NCI-H2171 treated with DMSO at 0.1 percent for 48 hours (cell line): ENCODE results near the gene ACER3.
"Not testable (repeated sequence)": the region's sequence is repeated elsewhere in the genome, so short reads cannot be mapped to it uniquely, and the experiment has no call there.

ENCODE experiments used
- DNase-seq: peaks from one replicate; lab custom pipeline; 2025; lab: John Stamatoyannopoulos, UW

ACER3 gene

DNA sequence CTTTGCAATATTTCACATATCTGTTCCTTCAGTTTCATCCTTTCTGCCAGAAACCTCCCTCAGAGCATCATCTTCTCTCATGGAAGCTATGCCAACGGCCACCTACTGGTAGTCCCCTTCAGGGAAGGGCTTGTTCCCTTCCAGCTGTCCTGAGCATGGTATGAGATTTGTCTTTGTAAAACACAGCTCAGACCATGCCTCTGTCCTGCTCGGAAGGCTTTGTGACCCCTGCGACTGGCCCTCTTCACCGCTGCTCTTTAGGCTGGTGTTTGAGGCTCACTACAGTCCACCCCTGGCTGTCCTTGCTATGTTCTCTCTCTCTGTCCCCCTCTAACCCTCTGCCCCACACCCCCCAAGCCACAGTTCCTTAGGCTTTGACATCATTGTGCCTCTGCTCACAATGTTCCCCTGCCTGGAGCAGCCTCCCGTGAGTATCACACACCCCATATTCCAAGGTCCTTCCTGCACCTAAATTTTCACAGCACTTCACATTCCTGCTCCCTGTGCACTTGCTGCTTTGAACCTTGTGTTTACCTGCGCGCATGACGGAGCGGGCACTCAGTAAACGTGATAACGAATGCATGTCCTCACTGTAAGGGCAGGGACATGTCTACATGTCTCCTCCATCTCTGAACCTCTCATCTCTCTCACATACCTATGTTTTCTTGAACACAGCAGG lies 24.0 kb upstream of the ACER3 start:
- DNase-seq, result no peak

DNA sequence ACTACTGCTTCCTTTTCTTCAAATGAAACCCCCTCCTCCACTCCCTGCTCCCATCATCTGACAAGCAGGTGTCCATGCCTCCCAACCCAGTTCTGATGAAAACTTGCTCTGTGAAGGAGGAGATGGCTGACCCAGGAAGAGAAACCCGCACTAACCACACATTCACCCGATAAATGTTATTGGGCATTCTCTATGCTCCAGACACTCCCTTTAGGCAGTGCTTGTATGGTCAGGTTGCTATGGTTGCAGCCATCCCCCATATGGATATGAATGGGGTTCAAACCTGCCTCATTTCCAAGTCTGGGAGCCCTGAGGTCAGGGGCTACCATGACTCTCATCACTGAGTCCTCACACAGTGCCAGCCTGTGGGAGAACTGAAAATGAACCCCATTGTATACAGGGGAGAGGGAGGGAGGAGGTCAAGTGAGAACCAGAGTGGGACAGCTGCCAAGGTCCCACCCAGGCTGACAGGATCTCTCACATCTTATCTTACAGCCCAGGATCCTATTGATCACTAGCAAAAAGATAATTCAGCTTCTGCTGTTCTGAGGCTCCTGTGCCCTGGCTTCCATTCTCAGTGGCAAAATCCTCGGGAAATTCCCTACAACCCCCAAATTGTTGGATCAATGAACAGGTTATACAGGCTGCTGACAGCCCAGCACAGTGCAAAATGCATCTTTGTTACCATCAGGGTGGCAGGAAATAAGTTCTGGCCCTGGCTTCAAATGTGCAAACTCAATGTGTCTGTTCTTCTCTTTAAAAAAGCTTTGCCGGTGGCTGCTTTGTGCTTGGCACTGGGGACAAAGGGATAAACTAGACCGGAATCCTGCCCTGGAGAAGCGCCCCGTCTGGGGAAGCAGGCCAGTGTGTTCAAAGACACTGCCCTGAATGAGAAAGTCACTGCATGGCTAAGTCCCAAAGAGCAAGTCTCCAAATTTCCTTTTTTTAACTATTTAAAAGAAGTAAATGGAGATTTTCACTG lies 22.7 kb upstream of the ACER3 start:
- no peak for DNase-seq

DNA sequence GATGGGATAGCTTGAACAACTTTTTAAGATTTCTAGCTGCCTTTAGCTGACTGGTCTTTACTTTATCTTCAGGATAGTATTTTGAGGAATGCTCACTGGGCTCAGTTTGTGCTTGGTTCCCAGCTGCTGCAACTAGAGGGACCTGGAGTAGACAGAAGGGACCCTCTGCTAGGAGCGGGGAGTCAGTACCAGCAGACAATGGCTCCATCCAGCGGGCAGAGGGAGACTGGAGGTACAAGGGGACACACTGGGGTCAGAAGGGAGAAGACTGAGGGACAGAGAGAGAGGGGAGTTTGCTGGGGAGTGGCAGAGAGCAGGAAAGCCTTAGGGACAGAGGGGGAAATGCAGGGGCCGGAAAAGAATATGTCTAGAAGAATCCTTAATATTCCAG lies 22.0 kb upstream of the ACER3 start:
- no peak for DNase-seq

DNA sequence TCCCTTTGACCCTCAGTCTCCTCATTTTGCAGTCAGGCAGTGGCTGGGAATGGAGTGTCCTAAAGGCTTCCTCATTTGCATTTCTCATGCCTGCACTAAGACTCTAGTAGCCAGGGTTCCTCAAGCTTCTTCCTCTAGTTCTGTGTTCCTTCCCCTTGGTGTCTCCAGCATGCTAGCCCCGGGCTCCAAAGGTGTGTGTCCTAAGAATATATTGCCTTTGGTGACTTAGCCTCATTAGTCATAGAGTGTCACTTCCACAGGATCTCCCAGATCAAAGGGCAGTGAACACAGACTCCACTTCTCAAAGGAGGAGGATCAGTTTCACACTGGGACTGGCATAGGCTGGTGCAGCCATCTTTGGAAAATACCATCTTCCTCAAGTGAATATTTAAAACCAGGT lies 21.4 kb upstream of the ACER3 start:
- no peak for DNase-seq

DNA sequence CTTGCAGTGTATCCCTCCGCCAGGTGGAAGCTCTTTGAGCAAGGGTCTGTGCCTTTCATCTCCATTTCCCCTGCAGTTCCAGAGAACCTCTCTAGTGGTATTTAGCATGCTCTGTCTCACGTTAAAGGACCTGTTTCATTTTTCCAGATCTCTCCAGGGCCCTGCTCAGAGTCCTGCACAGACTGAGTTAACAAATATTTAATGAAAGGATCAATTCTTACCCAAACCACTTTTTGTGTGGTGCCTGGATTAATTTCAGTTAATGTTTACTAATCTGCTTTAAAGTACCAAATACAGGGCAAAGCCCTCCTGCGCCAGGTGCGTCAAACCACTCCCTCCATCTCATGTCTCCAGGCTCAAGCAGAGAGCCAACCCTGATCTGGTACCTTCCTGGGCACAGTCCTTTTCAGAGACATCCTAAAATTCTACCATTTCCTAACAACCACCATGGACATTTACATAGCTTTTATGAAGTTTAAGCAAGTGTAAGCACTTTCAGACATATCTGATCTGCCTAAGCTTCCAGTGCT lies 18.7 kb upstream of the ACER3 start:
- DNase-seq, result no peak

DNA sequence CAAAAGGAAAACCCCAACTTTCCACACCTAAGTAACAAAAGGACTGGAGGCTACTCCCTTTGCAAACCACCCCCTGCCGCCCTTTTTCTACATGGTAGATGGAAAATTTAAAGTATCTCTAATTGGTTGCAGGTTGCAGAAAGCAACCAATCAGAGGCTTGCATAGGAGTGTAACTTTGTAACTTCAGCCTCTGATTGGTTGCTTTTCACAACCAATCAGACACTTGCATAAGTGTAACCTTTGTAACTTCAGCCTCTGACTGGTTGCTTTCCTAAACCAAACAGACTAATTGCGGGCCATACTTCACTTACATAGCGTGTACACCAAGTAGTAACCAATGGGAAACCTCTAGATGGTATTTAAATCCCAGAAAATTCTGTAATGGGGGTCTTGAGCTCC lies 16.8 kb upstream of the ACER3 start:
- DNase-seq, result no peak

DNA sequence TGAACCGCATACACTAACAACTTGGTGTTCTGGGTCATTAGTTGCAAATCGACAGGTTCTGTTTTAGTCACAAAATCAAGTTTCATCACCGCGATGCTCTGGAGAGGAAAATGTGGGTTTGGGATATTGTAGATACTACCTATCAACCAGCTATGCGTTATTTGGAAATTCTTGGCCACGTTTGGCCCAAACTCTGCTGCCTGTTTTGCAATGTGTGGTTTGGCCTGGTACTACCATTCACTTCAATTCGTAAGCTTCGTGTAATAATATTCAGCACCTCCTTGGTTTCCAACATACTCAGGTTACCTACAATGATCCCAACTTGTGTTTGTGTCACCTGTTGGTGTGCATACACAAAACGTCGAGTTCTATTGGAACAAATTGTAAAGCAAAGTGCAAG lies 16.2 kb upstream of the ACER3 start:
- no peak for DNase-seq

DNA sequence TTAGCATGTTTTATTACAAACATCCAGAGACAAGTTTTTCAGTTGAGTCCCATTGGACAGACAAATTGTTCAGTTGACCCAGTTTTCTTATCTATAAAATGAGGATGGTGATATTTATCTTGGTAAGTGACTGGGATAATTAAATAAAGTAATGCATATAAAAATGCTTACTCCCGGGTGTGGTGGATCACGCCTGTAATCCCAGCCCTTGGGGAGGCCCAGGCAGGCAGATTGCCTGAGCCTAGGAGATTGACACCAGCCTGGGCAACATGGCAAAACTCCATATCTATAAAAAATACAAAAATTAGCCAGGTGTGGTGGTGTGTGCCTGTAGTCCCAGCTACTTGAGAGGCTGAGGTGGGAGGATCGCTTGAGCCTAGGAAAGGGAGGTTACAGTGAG lies 15.6 kb upstream of the ACER3 start:
- no peak for DNase-seq

DNA sequence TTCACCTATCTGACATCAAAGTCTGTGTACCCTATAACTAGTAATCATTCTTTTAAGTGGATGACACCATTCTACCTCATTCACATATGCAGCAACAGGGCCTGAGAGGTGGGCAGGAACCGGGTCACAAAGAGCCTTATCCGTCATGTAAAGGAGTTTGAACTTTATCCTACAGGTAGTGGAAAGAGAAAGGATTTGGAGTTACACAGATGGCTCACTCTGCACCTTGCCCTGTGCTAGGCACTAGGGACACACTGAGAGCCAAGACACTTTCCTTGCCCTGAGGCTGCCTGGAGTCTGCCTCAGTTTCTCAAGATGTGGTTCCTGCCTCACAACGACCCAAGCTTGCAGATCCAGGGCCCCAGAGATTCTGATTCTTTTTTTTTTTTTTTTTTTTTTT lies 14.3 kb upstream of the ACER3 start:
- no peak for DNase-seq

DNA sequence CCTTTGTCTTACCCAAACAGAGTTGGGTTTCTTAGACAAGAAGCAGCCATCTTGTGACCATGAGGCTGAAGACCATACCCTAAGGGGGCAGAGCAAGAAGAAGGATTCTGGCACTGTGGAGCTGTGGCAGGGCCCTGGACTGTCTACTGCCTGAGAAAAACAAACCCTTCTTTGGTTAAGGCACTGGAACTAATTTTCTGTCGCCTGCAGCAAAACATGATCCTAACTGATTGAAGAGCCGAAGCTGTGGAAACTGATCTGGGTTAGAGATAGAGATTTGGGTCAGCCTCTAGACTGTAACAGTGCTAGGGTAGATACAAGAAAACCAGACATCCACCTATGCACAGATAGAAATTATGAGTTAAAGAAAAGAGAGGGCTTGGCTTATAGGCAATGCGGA lies 11.3 kb upstream of the ACER3 start:
- no peak for DNase-seq

DNA sequence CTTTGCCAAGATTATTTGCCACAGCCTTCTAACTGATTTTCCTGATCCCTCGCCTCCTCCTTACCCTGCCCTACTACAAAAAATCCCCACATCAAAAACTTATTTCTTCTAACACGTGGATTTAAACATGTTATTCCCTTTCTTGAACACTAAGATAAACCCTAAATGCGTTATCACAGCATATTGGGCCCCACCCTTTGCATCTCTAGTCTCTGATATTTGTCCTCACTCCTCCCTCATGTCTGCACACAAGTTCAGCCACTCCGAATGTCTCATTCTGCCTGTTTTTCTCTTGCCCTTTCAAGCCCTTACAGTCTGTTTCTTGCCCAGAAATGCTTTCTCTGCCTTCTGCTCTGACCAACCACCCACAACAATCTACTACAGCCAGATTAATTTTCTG lies 10.6 kb upstream of the ACER3 start:
- DNase-seq, result no peak

DNA sequence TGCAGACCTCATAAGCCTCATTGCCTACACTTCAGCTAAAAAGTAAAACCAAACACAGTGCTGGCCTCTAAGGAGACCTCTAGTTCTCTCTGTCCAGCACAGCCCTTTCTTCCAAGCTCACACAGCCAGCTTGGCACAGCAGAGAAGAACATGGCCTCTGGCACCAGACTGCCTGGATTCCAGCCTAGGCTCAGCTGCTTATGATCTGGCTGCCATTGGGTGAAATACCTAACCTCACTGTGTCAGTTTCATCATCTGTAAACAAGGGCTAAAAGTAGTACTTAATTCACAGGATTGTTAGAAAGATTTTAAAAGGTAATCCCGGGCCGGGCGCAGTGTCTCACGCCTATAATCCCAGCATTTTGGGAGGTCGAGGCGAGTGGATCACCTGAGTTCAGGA lies 9.9 kb upstream of the ACER3 start:
- no peak for DNase-seq

DNA sequence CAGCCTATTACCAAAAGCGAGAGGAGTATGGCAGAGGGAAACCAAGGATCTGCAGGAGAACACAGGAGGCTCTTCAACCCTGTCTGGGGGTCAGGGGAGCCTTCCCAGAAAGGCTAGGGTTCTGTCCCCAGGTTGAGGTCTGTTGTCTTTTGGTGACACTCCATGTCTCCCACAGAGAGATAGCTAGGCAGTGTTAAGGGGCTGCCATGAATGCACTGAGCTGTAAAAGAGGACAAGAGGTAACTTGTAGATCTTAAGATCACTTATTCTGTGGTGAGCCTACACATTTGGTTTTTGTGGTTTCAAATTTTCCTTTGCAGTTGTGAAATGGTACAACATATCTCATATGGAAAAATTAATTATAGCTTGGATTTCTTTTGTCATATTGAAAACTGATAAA lies 6.0 kb upstream of the ACER3 start:
- no peak for DNase-seq

DNA sequence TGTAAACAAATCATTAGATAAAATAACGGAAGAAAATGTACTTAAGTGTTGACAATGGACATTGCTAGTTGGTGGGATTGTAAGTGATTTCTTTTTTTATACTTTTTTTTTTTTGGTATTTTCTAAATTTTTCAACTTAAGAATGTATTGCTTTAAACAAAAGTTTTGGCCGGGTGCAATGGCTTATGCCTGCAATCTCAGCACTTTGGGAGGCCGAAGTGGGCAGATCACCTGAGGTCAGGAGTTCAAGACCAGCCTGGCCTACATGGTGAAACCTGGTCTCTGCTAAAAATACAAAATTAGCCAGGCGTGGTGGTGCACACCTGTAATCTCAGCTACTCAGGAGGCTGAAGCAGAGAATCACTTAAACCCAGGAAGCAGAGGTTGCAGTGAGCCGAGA lies 5.0 kb upstream of the ACER3 start:
- not testable (repeated sequence) for DNase-seq

DNA sequence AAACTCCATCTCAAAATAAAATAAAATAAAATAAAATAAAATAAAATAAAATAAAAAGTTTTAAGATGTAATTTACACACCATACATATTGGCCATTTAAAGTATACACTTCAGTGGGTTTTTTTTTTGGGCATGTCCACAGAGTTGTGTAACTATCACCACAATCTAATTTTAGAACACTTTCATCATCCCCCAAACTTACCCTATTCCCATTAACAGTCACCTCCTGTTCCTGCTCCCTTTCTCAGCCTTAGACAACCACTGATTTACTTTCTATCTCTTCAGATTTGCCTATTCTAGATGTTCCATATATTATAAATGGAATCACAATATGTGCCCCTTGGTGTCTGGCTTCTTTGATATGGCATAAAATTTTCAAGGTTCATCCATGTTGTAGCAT lies 4.6 kb upstream of the ACER3 start:
- no peak for DNase-seq

DNA sequence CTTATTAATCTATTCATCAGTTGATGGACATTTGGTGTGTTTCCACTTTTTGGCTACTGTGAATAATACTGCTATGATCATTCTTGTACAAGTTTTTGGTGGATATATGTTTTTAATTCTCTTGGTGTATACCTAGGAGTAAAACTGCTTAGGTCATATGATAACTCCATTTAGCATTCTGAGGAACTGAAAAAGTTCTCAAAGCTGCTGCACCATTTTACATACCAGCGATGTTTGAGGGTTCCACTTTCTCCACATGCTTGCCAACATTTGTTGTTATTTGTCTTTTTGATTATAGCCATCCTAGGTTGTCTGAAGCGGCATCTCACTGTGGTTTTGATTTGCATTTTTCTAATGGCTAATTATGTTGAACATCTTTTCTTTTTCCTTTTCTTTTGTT lies 4.1 kb upstream of the ACER3 start:
- no peak for DNase-seq

DNA sequence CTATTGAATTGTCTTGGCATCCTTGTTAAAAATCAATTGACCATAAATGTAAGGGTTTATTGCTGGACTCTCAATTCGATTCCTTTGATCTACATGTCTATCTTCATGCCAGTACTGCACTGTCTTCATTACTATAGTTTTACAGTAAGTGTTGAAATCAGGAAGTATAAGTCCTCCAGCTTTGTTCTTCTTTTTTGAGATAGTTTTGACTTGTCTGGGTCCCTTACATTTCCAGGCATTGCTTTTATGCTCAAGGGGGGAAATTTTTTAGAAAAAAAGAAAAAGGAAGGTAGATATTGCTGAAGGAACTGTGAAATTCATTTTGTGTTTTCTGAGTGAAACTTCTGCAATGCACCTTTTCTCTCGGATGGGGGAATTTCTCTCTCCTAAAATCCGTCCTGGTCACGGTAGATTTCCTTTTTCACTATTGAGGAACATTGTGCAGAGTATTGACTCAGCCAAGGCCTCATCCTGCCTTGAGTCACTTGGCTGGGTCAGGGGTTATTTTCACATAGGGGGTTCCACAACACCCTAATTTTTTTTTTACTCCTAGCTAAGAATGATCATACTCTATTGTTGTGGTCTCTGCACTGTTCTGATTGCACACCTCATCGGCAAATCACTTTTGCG lies 2.8 kb upstream of the ACER3 start:
- DNase-seq, result no peak

DNA sequence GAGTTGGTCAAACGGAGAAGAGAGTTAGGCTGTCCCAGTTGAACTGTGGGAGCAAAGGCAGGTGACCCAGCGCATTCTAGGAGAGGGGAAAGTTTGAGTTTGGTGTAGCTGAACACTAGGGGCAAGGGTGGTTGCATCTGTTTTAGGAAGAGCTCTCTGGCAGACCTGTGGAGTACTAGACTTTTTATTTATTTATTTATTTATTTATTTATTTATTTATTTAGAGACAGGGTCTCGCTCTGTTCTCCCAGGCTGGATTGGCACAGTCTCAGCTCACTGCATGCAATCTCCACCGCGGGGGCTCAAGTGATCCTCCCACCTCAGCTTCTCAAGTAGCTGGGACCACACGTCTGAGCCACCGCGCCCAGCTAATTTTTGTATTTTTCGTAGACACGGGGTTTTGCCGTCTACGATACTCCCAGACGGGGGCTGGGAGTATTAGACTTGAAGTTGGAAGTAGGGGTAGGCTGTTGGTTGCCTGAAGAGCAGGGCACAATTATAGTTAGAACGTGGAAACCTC lies 950 bp upstream of the ACER3 start:
- no peak for DNase-seq

DNA sequence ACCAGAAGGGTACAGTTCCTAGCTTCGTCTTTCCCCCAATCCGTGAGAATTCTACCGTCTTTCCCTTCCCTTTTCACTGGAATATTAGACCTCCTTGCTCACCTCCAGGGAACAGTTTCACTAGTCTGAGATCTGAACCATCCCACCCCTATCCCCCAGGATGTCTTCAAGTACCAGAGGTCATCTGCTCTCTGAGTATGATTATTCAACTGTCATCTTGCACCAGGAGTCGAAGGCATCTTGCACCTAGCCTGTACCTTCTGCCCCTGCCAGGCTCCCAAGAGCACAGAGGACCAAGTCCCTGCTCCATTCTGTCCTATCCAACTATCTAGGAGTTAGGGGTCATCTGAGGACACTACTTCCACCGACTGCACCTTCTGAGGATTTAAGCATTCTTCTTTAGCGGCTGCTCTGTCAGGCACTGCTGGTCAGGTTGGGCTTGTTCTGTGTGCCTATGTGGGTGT lies 804 bp downstream of the ACER3 start:
- no peak for DNase-seq

DNA sequence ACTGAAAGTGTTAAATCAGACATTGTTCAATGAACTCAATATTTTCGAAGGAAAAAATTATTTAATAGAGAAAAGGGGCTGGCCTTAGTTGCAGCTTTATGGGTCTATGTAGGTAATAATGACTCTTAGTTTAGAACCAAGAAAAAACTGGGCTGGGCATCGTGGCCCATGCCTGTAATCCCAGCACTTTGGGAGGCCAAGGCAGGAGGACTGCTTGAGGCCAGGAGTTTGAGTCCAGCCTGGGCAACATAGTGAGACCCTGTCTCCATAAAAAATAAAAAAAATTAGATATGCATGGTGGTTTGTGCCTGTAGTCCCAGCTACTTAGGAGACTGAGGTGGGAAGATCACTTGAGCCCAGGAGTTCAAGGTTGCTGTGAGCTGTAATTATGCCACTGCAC lies 2.1 kb downstream of the ACER3 start:
- DNase-seq, result not testable (repeated sequence)

DNA sequence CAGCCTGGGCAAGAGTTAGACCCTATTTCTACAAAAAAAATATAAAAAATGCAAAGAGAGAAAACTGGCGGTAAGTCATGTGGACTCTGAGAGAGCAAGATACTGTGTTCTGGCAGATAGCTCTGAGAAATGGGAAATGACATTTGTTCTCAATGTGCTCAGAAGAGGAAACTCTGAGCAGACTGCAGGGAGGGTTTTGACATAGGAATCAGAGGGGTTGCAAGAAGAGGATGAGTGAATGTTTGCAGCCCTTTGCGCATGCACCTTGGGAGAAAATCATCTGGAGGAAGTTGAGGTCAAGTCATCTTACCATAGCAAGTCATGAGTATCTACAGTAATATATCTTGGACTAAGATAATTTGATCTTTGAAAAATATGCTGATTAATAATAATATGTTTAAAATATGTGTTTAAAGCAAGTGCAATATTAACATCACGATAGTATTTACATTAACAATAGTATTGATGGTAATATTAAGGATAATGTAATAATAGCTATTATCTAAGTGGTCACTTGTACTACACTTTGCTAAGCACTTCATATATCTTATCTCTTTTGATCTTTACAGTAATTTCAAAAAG lies 2.6 kb downstream of the ACER3 start:
- no peak for DNase-seq
